HG03432 (cell line): ENCODE data around the gene BRMS1.
A peak's percentile ranks its signal among the peaks of the same experiment; 100 is the strongest.
"Not testable (repeated sequence)": the region's sequence is repeated elsewhere in the genome, so short reads cannot be mapped to it uniquely, and the experiment has no call there.

Source experiments
- ATAC-seq: cut with Tn5 transposase; IDR thresholded peaks from one replicate; pipeline ENCODE4 v1.9.1; 2021; ENCODE audit warnings: mild to moderate bottlenecking, moderate library complexity; ENCODE audit not compliant: unreplicated experiment

The BRMS1 gene

GRCh38 chr11:66363805-66364535 is 19.1 kb upstream of the BRMS1 start:
- no peak for ATAC-seq

DNA sequence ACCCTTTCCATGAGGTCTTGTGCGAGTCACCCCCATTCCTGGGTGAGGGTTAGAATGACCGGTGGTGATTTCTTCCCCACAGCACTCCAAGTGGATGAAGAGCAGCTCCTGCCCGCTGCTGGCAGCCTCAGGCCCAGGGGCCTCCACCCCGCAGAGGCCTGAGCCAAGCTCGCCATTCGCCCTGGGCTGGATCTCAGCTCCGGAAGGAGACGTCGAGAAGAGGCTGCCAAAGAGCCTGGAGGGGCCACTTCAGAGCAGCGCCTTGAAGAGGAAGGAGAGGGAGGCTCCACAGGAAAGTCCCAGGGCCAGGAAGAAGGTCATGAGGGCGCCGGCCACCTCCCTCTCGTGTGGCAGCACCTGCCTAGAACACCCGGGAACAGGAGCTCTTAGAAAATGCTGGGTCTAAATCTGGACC is 18.3 kb upstream of the BRMS1 start:
- no peak for ATAC-seq

GRCh38 chr11:66362481-66363147 is 17.7 kb upstream of the BRMS1 start:
- no peak for ATAC-seq

GRCh38 chr11:66361502-66361941 is 16.6 kb upstream of the BRMS1 start:
- ATAC-seq: no peak

DNA sequence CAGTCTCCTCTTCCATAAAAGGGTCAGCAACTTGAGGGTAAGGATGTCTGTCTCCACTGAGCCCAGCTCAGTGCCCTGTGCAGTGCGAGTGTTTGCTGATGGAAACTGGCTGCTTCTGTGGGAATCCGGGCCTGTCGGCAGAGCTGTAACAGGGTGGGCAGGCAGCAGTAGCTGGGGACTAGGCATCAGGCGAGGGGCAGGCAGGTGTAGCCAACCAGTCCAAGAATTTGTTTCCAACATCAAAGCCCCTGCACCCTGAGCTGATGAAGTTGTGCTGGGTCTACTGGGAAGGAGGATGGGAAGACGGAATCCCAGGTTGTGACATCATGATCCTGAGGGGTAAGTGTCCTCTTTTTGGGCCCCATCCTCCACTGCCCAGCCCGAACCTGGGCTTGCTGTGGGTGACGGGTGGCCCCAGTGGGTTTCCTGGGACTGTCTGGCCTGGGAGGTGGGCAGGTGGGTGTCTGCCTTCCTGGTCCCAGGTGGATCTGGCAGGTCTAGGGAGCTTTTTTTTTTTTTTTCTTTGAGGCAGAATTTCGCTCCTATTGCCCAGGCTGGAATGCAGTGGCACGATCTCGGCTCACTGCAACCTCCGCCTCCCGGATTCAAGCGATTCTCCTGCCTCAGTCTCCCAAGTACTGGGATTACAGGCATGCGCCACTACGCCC is 15.6 kb upstream of the BRMS1 start:
- ATAC-seq: no peak

GRCh38 chr11:66359662-66360087 is 14.8 kb upstream of the BRMS1 start:
- no peak for ATAC-seq

DNA sequence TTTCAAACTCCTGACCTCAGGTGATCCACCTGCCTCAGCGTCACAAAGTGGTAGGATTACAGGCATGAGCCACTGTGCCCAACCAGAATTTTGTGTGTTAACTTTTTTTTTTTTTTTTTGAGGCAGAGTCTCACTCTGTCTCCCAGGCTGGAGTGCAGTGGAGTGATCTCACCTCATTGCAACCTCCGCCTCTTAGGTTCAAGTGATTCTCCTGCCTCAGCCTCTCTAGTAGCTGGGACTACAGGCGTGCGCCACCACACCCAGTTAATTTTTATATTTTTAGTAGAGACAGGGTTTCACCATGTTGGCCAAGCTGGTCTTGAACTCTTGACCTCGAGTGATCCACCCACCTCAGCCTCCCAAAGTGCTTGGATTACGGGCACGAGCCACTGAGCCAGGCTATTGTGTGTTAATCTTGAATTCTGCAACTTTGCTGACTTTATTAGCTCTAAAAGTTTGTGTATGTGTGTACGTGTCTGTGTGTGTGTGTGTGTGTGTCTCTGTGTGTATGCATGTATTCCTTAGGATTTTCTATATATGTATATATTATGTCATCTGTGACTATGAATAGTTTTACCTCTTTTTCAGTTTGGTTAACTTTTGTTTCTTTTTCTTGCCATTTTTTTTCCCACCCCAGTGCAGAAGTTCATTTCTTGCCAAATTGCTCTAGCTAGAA is 5.8 kb upstream of the BRMS1 start:
- not testable (repeated sequence) for ATAC-seq

DNA sequence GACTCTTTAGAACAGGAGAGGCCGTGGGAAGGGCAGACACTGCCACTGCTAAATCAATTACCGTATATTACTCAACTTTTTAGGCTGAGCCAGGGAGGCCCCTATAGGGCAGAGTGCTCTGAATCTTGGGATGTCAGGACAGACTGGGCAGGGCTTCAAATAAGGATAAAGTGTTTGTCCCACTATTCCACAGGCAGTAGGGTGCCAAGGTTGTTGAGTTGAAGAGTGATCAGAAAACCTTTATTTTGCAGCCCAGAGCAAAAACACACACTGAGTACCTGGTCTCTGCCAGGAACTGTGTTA is 4.1 kb upstream of the BRMS1 start:
- no peak for ATAC-seq

DNA sequence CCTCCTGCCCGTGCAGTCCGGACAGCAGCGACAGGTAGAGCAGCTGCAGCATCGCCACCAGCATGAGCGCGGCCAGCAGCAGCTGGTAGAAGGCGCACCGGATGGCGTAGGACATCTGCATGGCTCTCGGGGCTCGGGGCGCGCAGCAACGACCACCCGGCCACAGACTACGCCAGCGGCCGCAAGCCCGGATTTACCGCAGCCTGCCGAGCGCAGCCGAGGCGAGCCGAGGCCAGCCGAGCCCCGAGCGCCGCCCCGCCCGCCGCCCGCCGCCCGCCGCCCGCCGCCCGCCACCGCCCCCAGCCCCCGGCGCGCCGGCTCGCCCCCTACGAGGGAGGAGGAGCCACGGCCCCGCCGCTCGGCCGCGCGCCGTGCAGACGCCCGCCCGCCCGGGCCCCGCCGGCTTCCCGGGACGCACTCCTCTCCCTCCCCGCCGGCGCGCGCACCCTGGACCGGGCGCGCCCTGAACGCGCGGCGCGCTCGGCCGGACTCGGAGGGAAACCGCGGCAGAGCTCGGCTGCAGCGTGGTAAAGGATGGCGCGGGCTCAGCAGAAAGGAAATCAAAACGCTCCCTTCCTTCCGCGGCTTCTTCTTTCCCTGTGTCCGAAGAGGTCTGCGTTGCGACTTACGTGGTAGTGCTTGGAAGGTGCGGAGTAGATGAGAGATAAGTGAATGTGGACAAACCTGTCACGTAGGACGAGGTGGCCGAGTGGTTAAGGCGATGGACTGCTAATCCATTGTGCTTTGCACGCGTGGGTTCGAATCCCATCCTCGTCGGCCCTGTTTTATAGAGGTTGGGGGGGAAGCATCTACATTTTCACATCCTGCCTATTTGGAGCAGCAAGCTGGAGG is 2.7 kb upstream of the BRMS1 start, which contains the start of gene B4GAT1:
Gene B4GAT1, minus strand, starts transcription at position 205 of the 852 bp plus-strand sequence. Its CDS starts 84 bp downstream, at position 121.
- peak; percentile 42 for ATAC-seq

GRCh38 chr11:66346476-66347424 is 1.8 kb upstream of the BRMS1 start:
- ATAC-seq: no peak

DNA sequence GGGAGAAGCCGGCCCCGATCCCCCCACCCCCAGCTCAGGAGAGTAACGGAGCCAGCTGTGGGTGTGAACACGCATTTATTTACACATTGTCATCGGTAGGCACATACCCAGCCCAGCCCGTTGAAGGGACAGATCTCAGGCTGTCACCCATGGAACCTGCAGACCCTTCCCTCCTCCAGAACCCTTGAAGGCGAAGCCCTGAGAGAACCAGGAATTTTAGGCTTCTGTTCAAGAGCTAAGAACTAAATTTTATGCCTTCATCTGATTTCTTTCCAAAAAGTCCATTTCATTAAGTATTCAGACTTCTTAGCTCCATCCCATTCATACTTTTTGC is 379 bp upstream of the BRMS1 start:
- ATAC-seq: peak; percentile 6

- ATAC-seq: no peak
Observed at GRCh38 chr11:66343176-66343575, 1.7 kb downstream of the BRMS1 start.

GRCh38 chr11:66341502-66342126 is 3.3 kb downstream of the BRMS1 start:
- ATAC-seq: no peak

GRCh38 chr11:66340596-66341501 is 4.1 kb downstream of the BRMS1 start:
- no peak for ATAC-seq

- ATAC-seq: no peak
Observed at GRCh38 chr11:66339686-66340483, 5.0 kb downstream of the BRMS1 start.

GRCh38 chr11:66339162-66339675 is 5.7 kb downstream of the BRMS1 start:
- ATAC-seq: no peak
